Embryonic facial prominence (tissue), 1 donor: ENCODE data around the gene FARP1.
A peak's percentile ranks its signal among the peaks of the same experiment; 100 is the strongest.

Experiments
- DNase-seq: peaks from one replicate; pipeline ENCODE4 v3.0.0-alpha.2; 2016; ENCODE audit errors: extremely low spot score

FARP1 gene

GRCh38 chr13:98286799-98287198 lies 143.9 kb downstream of the FARP1 start:
- DNase-seq: no peak

GRCh38 chr13:98288211-98288610 lies 145.3 kb downstream of the FARP1 start:
- no peak for DNase-seq

- no peak for DNase-seq
These were observed 146.5 kb downstream of the FARP1 start for GRCh38 chr13:98289339-98289945.

- DNase-seq: no peak
These were observed 147.4 kb downstream of the FARP1 start for GRCh38 chr13:98290261-98290660.

- DNase-seq: no peak
These were observed 148.8 kb downstream of the FARP1 start for GRCh38 chr13:98291658-98292057.

- DNase-seq: no peak
These were observed 150.2 kb downstream of the FARP1 start for GRCh38 chr13:98293103-98293502.

- no peak for DNase-seq
These were observed 150.8 kb downstream of the FARP1 start for GRCh38 chr13:98293570-98294142.

- no peak for DNase-seq
These were observed 152.5 kb downstream of the FARP1 start for GRCh38 chr13:98295371-98295770.

GRCh38 chr13:98297051-98297450 lies 154.2 kb downstream of the FARP1 start:
- DNase-seq: no peak

GRCh38 chr13:98297745-98298144 lies 154.9 kb downstream of the FARP1 start:
- no peak for DNase-seq

GRCh38 chr13:98298599-98298998 lies 155.7 kb downstream of the FARP1 start:
- no peak for DNase-seq

GRCh38 chr13:98299235-98299965 lies 156.5 kb downstream of the FARP1 start:
- DNase-seq: no peak

- DNase-seq: no peak
These were observed 157.1 kb downstream of the FARP1 start for GRCh38 chr13:98299966-98300350.

- peak; percentile 38 for DNase-seq
These were observed 158.2 kb downstream of the FARP1 start for GRCh38 chr13:98300956-98301641.

GRCh38 chr13:98301721-98302120 lies 158.8 kb downstream of the FARP1 start:
- DNase-seq: no peak

- no peak for DNase-seq
These were observed 161.0 kb downstream of the FARP1 start for GRCh38 chr13:98303858-98304257.

GRCh38 chr13:98305670-98306069 lies 162.8 kb downstream of the FARP1 start:
- DNase-seq: no peak

GRCh38 chr13:98307463-98308085 lies 164.7 kb downstream of the FARP1 start:
- no peak for DNase-seq

- no peak for DNase-seq
These were observed 165.4 kb downstream of the FARP1 start for GRCh38 chr13:98308086-98308911.

- no peak for DNase-seq
These were observed 166.9 kb downstream of the FARP1 start for GRCh38 chr13:98309569-98310335.
